ENCODE data around the gene EIF2A. TPM values are rescaled to one million over a fixed set of nuclear protein-coding genes. Genes with fewer than 3 reads are reported as not detected.

EIF2A gene
- total RNA-seq, 1 experiment from 2014 or later, result 96.4 TPM

DNA sequence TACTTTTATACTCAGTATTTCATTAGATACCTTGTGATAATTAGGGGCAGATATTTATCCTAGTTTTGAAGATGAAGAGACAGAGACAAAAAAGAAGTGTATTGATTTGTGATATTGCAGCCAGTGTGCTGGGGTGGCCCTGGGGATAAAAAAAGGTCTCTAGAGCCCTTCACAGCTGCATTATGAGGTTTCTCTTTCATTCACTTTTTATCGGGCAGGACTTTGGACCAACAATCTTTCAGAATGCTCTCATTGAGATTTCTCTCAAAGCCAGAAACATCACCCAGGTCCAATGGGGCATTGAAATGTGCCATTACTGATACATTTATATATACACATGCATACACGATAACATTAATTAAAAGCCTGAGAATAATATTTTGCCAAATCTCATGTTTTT lies 36.0 kb downstream of the EIF2A start:
- Histone ChIP-seq H3K27ac (no peak overlapping the region), H3K4me3 (no peak overlapping the region), H3K27me3 (ENCODE audit: insufficient read depth, low read depth) (no peaks in the 10 kb centered on the region), H3K9me2 (ENCODE audit: insufficient read depth) (no peaks in the 10 kb centered on the region), H2AFZ (no peak overlapping the region), H3K36me3 (ENCODE audit: low read depth) (peaks cover 28% of the 10 kb centered on the region), H3K79me2 (ENCODE audit: low read depth) (peaks cover 17% of the 10 kb centered on the region), H3F3A (ENCODE audit: insufficient read depth, low read depth) (peaks cover 16% of the 10 kb centered on the region; the same call in 1 of the 2 replicates), H3K4me1 (replicated peaks; ENCODE audit: insufficient read depth) (no peaks in the 10 kb centered on the region), H3K9me3 (ENCODE audit: insufficient read depth, low read depth) (no peaks in the 10 kb centered on the region), H3K4me2 (no peak overlapping the region), H4K20me1 (ENCODE audit: insufficient read depth) (peaks cover 14% of the 10 kb centered on the region)
- no peak for DNase-seq
- ChIA-PET POLR2A (ENCODE audit: unreplicated experiment) (no interaction called here), CTCF (no interaction called here)
- TF ChIP-seq EZH2 (IDR thresholded peaks at IDR 0.05; ENCODE audit: low read depth), result no peak
- TF ChIP-seq, protein P1, sequence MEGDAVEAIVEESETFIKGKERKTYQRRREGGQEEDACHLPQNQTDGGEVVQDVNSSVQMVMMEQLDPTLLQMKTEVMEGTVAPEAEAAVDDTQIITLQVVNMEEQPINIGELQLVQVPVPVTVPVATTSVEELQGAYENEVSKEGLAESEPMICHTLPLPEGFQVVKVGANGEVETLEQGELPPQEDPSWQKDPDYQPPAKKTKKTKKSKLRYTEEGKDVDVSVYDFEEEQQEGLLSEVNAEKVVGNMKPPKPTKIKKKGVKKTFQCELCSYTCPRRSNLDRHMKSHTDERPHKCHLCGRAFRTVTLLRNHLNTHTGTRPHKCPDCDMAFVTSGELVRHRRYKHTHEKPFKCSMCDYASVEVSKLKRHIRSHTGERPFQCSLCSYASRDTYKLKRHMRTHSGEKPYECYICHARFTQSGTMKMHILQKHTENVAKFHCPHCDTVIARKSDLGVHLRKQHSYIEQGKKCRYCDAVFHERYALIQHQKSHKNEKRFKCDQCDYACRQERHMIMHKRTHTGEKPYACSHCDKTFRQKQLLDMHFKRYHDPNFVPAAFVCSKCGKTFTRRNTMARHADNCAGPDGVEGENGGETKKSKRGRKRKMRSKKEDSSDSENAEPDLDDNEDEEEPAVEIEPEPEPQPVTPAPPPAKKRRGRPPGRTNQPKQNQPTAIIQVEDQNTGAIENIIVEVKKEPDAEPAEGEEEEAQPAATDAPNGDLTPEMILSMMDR (conservative IDR thresholded peaks at IDR 0.05), result no peak
- intact Hi-C loops (cut with micrococcal nuclease; ENCODE audit: unreplicated experiment), result no loop called here
- BruUV-seq (replicated peaks), result no TSS peak

DNA sequence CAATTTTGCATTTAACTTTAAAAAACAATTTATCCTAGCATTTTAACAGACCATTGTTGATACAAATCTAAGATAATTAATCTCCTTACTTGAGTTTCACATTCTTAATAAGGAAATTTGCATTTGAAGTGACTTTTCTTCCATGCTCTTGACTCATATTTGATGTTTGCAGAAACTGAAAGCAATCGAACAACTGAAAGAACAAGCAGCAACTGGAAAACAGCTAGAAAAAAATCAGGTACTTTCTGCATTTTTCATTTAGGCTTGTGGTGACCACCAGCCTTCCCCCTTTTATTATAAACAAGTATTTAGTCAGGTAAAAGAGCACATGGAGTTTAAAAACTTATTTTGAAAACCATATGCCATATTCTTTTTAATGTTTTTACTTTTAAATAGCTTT lies 36.4 kb downstream of the EIF2A start:
- TF ChIP-seq EZH2 (IDR thresholded peaks at IDR 0.05; ENCODE audit: low read depth), result no peak
- TF ChIP-seq, protein P1 (conservative IDR thresholded peaks at IDR 0.05), result no peak
- intact Hi-C loops (cut with micrococcal nuclease; ENCODE audit: unreplicated experiment), result no loop called here
- Histone ChIP-seq H3K4me2 (no peak overlapping the region), H3K27me3 (ENCODE audit: insufficient read depth, low read depth) (no peaks in the 10 kb centered on the region), H3K9me2 (ENCODE audit: insufficient read depth) (no peaks in the 10 kb centered on the region), H2AFZ (no peak overlapping the region), H3K36me3 (ENCODE audit: low read depth) (peaks cover 28% of the 10 kb centered on the region), H3K9me3 (ENCODE audit: insufficient read depth, low read depth) (no peaks in the 10 kb centered on the region), H3K79me2 (ENCODE audit: low read depth) (peaks cover 17% of the 10 kb centered on the region), H4K20me1 (ENCODE audit: insufficient read depth) (peaks cover 14% of the 10 kb centered on the region), H3F3A (ENCODE audit: insufficient read depth, low read depth) (peaks cover 11% of the 10 kb centered on the region; the same call in 1 of the 2 replicates), H3K4me3 (no peak overlapping the region), H3K4me1 (replicated peaks; ENCODE audit: insufficient read depth) (no peaks in the 10 kb centered on the region), H3K27ac (no peak overlapping the region)
- DNase-seq, result no peak
- POLR2A ChIA-PET (ENCODE audit: unreplicated experiment), result no interaction called here
- CTCF ChIA-PET, result no interaction called here
- no TSS peak for BruUV-seq (replicated peaks)

DNA sequence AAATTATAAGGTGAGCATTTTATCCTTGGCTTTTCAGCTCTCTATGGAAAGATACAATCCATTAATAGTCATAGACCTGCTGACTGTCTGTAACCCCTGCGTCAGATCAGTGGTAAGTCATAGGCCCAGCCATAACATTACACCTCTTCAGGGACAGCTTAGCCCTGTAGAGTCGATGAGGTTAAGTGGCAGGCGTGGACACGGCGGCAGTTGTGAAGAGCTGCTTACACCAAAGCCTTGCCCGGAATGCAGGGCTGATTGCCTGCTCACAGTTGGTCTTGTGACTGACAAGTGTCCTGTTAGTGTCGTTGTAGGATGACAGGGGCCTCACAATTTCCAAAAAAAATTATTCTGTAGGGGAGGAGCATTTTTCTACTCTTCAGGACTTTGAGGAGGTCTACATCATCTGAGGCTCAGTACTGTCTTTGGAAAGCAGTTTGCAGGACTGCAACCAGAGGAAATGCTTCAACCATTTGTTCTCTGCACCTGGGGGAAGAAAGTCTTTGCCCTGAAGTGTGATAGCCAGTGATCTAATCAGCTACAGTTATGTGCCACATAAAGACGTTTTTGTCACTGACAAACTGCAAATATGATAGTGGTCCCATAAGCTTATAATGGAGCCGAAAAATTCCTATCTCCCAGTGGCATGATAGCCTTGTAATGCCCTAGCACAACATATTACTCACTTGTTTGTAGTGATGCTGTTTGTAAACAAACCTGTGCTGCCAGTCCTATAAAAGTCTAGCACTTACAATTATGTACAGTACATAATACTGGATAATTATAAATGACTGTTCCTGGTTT lies 41.6 kb downstream of the EIF2A start:
- Histone ChIP-seq H3K9me3 (ENCODE audit: insufficient read depth, low read depth) (no peaks in the 10 kb centered on the region), H4K20me1 (ENCODE audit: insufficient read depth) (peaks cover 11% of the 10 kb centered on the region; the same call in 1 of the 2 replicates), H3K9me2 (ENCODE audit: insufficient read depth) (no peaks in the 10 kb centered on the region), H3K27ac (0 out of 2 replicates have a peak overlapping the region, but pooled peaks have one; percentile 23), H3K4me2 (no peak overlapping the region), H3F3A (ENCODE audit: insufficient read depth, low read depth) (0 out of 2 replicates have a peak, but pooled peaks cover 3% of the 10 kb centered on the region), H3K36me3 (ENCODE audit: low read depth) (peaks cover 19% of the 10 kb centered on the region), H3K27me3 (ENCODE audit: insufficient read depth, low read depth) (no peaks in the 10 kb centered on the region), H3K4me1 (replicated peaks; ENCODE audit: insufficient read depth) (no peaks in the 10 kb centered on the region), H2AFZ (no peak overlapping the region), H3K4me3 (no peak overlapping the region), H3K79me2 (ENCODE audit: low read depth) (peaks cover 48% of the 10 kb centered on the region)
- intact Hi-C loops (cut with micrococcal nuclease; ENCODE audit: unreplicated experiment), result no loop called here
- no peak for DNase-seq
- ChIA-PET POLR2A (ENCODE audit: unreplicated experiment) (interaction anchor here (0.6 kb wide), 1 partner anchor 179 kb away, joined by 3 read pairs; no protein-coding TSS in a partner anchor), CTCF (no interaction called here)
- no peak for TF ChIP-seq EZH2 (IDR thresholded peaks at IDR 0.05; ENCODE audit: low read depth)
- TF ChIP-seq, protein P1 (conservative IDR thresholded peaks at IDR 0.05), result no peak
- BruUV-seq (replicated peaks), result no TSS peak
